Muscle layer of colon (tissue), 2 donors: ENCODE measurements around the gene IFNA13.

ENCODE experiments used
- H3K27ac ChIP-seq: one replicate; pipeline ENCODE4 v1.7.0; 2013; ENCODE audit warnings: low read depth, mild to moderate bottlenecking, low read length, moderate library complexity
- H3K27me3 ChIP-seq, 2 donors: one replicate each; pipeline ENCODE4 v1.7.0; 2013; ENCODE audit warnings: low read length in 2 of 2, mild to moderate bottlenecking in 2 of 2; ENCODE audit not compliant: insufficient read depth in 2 of 2, control insufficient read depth in 1 of 2
- H3K36me3 ChIP-seq: one replicate; pipeline ENCODE4 v1.7.0; 2013; ENCODE audit warnings: mild to moderate bottlenecking, low read length; ENCODE audit not compliant: insufficient read depth
- H3K4me1 ChIP-seq: one replicate; pipeline ENCODE4 v1.7.0; 2013; ENCODE audit warnings: mild to moderate bottlenecking, low read length; ENCODE audit not compliant: insufficient read depth
- H3K4me3 ChIP-seq, 2 donors: one replicate each; pipeline ENCODE4 v1.7.0; 2013; ENCODE audit warnings: low read length in 2 of 2, low read depth in 1 of 2, mild to moderate bottlenecking in 1 of 2, moderate library complexity in 1 of 2
- H3K9ac ChIP-seq: one replicate; pipeline ENCODE4 v1.7.0; 2013; ENCODE audit warnings: low read length
- H3K9me3 ChIP-seq: one replicate; pipeline ENCODE4 v1.7.0; 2013; ENCODE audit warnings: mild to moderate bottlenecking, low read length
- donor health status: abdominal sarcoma.
- donor health status: Adenocarcinoma of cecum.

The IFNA13 gene

GRCh38 chr9:21367957-21368356 lies at the start of gene IFNA13:
IFNA13 (minus strand) TSS chr9:21368057; CDS start chr9:21368010, 47 bp downstream.
- no peaks in the 10 kb centered on the region for H3K27me3 ChIP-seq
- H3K4me1 ChIP-seq: no peaks in the 10 kb centered on the region
- no peaks in the 10 kb centered on the region for H3K36me3 ChIP-seq
- H3K27ac ChIP-seq: no peak within 1 kb of the TSS
- H3K4me3 ChIP-seq: no peak within 1 kb of the TSS
- H3K9me3 ChIP-seq: no peaks in the 10 kb centered on the region
- H3K9ac ChIP-seq: no peak within 1 kb of the TSS

GRCh38 chr9:21415493-21416267 lies 47.8 kb upstream of the IFNA13 start:
- Histone ChIP-seq H3K27me3 (no peaks in the 10 kb centered on the region), H3K4me1 (no peaks in the 10 kb centered on the region), H3K27ac (no peak overlapping the region), H3K36me3 (no peaks in the 10 kb centered on the region), H3K9ac (no peak overlapping the region), H3K9me3 (no peaks in the 10 kb centered on the region), H3K4me3 (no peak overlapping the region)

GRCh38 chr9:21414220-21414940 lies 46.5 kb upstream of the IFNA13 start:
- no peak overlapping the region for H3K4me3 ChIP-seq
- no peaks in the 10 kb centered on the region for H3K9me3 ChIP-seq
- H3K36me3 ChIP-seq: no peaks in the 10 kb centered on the region
- H3K27ac ChIP-seq: no peak overlapping the region
- H3K27me3 ChIP-seq: no peaks in the 10 kb centered on the region
- H3K9ac ChIP-seq: no peak overlapping the region
- no peaks in the 10 kb centered on the region for H3K4me1 ChIP-seq

- H3K36me3 ChIP-seq: no peaks in the 10 kb centered on the region
- no peaks in the 10 kb centered on the region for H3K4me1 ChIP-seq
- H3K4me3 ChIP-seq: no peak overlapping the region
- no peaks in the 10 kb centered on the region for H3K9me3 ChIP-seq
- H3K27ac ChIP-seq: no peak overlapping the region
- no peaks in the 10 kb centered on the region for H3K27me3 ChIP-seq
- H3K9ac ChIP-seq: no peak overlapping the region
Observed at GRCh38 chr9:21413624-21414023, 45.8 kb upstream of the IFNA13 start.

GRCh38 chr9:21413151-21413550 lies 45.3 kb upstream of the IFNA13 start:
- H3K9ac ChIP-seq: no peak overlapping the region
- H3K4me1 ChIP-seq: no peaks in the 10 kb centered on the region
- H3K27me3 ChIP-seq: no peaks in the 10 kb centered on the region
- H3K27ac ChIP-seq: no peak overlapping the region
- H3K36me3 ChIP-seq: no peaks in the 10 kb centered on the region
- no peak overlapping the region for H3K4me3 ChIP-seq
- H3K9me3 ChIP-seq: no peaks in the 10 kb centered on the region

GRCh38 chr9:21412107-21412506 lies 44.2 kb upstream of the IFNA13 start:
- no peak overlapping the region for H3K27ac ChIP-seq
- no peaks in the 10 kb centered on the region for H3K9me3 ChIP-seq
- H3K4me3 ChIP-seq: no peak overlapping the region
- H3K36me3 ChIP-seq: no peaks in the 10 kb centered on the region
- H3K9ac ChIP-seq: no peak overlapping the region
- no peaks in the 10 kb centered on the region for H3K27me3 ChIP-seq
- H3K4me1 ChIP-seq: no peaks in the 10 kb centered on the region

- Histone ChIP-seq H3K9ac (no peak within 1 kb of the TSS), H3K27ac (no peak within 1 kb of the TSS)
Observed at GRCh38 chr9:21408817-21409216, 41.0 kb upstream of the IFNA13 start, which contains the start of gene IFNA8. IFNA8 (plus strand) TSS chr9:21409117; CDS start chr9:21409177, 60 bp downstream.

GRCh38 chr9:21404146-21404545 lies 36.3 kb upstream of the IFNA13 start:
- H3K4me3 ChIP-seq: no peak overlapping the region
- peaks cover 6% of the 10 kb centered on the region for H3K4me1 ChIP-seq
- H3K36me3 ChIP-seq: no peaks in the 10 kb centered on the region
- no peak overlapping the region for H3K9ac ChIP-seq
- peaks cover 0 to 14% of the 10 kb centered on the region in 2 donors for H3K27me3 ChIP-seq
- no peaks in the 10 kb centered on the region for H3K9me3 ChIP-seq
- H3K27ac ChIP-seq: no peak overlapping the region

More at GRCh38 chr9:21408817-21409216, 41.0 kb upstream of the IFNA13 start, which contains the start of gene IFNA8:
- Histone ChIP-seq H3K27me3 (no peaks in the 10 kb centered on the region), H3K4me1 (no peaks in the 10 kb centered on the region), H3K9me3 (no peaks in the 10 kb centered on the region), H3K36me3 (no peaks in the 10 kb centered on the region), H3K4me3 (no peak within 1 kb of the TSS)

GRCh38 chr9:21402386-21403251 lies 34.8 kb upstream of the IFNA13 start:
- Histone ChIP-seq H3K4me1 (peaks cover 6% of the 10 kb centered on the region), H3K27me3 (peaks cover 0 to 14% of the 10 kb centered on the region in 2 donors), H3K36me3 (no peaks in the 10 kb centered on the region), H3K9me3 (no peaks in the 10 kb centered on the region), H3K4me3 (peak overlapping the region; percentile 50 to 54), H3K9ac (no peak overlapping the region), H3K27ac (no peak overlapping the region)

GRCh38 chr9:21399956-21400355 lies 32.1 kb upstream of the IFNA13 start:
- Histone ChIP-seq H3K27ac (no peak overlapping the region), H3K36me3 (no peaks in the 10 kb centered on the region), H3K27me3 (peaks cover 4 to 14% of the 10 kb centered on the region in 2 donors), H3K4me3 (no peak overlapping the region), H3K9me3 (no peaks in the 10 kb centered on the region), H3K4me1 (peaks cover 6% of the 10 kb centered on the region), H3K9ac (no peak overlapping the region)

GRCh38 chr9:21398955-21399489 lies 31.2 kb upstream of the IFNA13 start:
- H3K9ac ChIP-seq: no peak overlapping the region
- H3K27ac ChIP-seq: no peak overlapping the region
- H3K4me3 ChIP-seq: no peak overlapping the region
- no peaks in the 10 kb centered on the region for H3K36me3 ChIP-seq
- peaks cover 4 to 14% of the 10 kb centered on the region in 2 donors for H3K27me3 ChIP-seq
- H3K9me3 ChIP-seq: no peaks in the 10 kb centered on the region
- peaks cover 6% of the 10 kb centered on the region for H3K4me1 ChIP-seq
